Cardiac septum (tissue), 1 donor: ENCODE results near the gene KCNMA1. TPM values are rescaled to one million over a fixed set of nuclear protein-coding genes. Genes with fewer than 3 reads are reported as not detected.
"Not testable (repeated sequence)": the region's sequence is repeated elsewhere in the genome, so short reads cannot be mapped to it uniquely, and the experiment has no call there.

Experiments used
- DNase-seq: peaks from one replicate; pipeline ENCODE4 v3.0.0-alpha.2; 2020; ENCODE audit warnings: low spot score
- intact Hi-C: fragments of 100-400 bp; cut with DNase I; formaldehyde crosslinking; loops from one replicate; pipeline ENCODE4 v1.14.0; 2022
- total RNA-seq: library from RNA; stranded (reverse); fragmentation: NEBNext Ultra II Directional; extraction: Animal tissue kit (Norgen Biotek cat#: 25700); gene quantifications from one replicate; pipeline ENCODE4 v1.2.1, GENCODE V29; 2021
- donor health status: DM: no; HTN: no; CAD: no.

The KCNMA1 gene
- total RNA-seq, 1 donor from 2014 or later = 2.0 TPM

- intact Hi-C loops = no loop called here
Observed at GRCh38 chr10:77666821-77667220, 29.2 kb upstream of the KCNMA1 start.

GRCh38 chr10:77664696-77665095 is 27.1 kb upstream of the KCNMA1 start:
- intact Hi-C loops = no loop called here
- DNase-seq = no peak

More at GRCh38 chr10:77666821-77667220, 29.2 kb upstream of the KCNMA1 start:
- DNase-seq = no peak

GRCh38 chr10:77664008-77664407 is 26.4 kb upstream of the KCNMA1 start:
- no peak for DNase-seq
- intact Hi-C loops = no loop called here

- DNase-seq = no peak
- intact Hi-C loops = no loop called here
Observed at GRCh38 chr10:77661674-77662073, 24.1 kb upstream of the KCNMA1 start.

GRCh38 chr10:77661100-77661499 is 23.5 kb upstream of the KCNMA1 start:
- intact Hi-C loops = no loop called here
- no peak for DNase-seq

- DNase-seq, intact Hi-C loops: not testable (repeated sequence)
Observed at GRCh38 chr10:77659046-77659670, 21.6 kb upstream of the KCNMA1 start.

GRCh38 chr10:77653210-77653609 is 15.6 kb upstream of the KCNMA1 start:
- no peak for DNase-seq
- intact Hi-C loops = no loop called here

- intact Hi-C loops = no loop called here
- no peak for DNase-seq
Observed at GRCh38 chr10:77649333-77650331, 12.0 kb upstream of the KCNMA1 start.

GRCh38 chr10:77648472-77648871 is 10.9 kb upstream of the KCNMA1 start:
- no peak for DNase-seq
- intact Hi-C loops = no loop called here

- DNase-seq = no peak
- intact Hi-C loops = no loop called here
Observed at GRCh38 chr10:77647543-77648293, 10.1 kb upstream of the KCNMA1 start.

- intact Hi-C loops = loop anchor here (5.0 kb wide), 1 partner anchor 252 kb away; no protein-coding TSS in a partner anchor
- no peak for DNase-seq
Observed at GRCh38 chr10:77644557-77645243, 7.1 kb upstream of the KCNMA1 start.

- intact Hi-C loops = loop anchor here (5.0 kb wide), 1 partner anchor 252 kb away; no protein-coding TSS in a partner anchor
- DNase-seq = no peak
Observed at GRCh38 chr10:77643795-77644468, 6.3 kb upstream of the KCNMA1 start.

- intact Hi-C loops = loop anchor here (1.0 to 5.0 kb wide), 2 partner anchors 250 to 468 kb away; no protein-coding TSS in a partner anchor
- no peak for DNase-seq
Observed at GRCh38 chr10:77641788-77642397, 4.3 kb upstream of the KCNMA1 start.

GRCh38 chr10:77641344-77641743 is 3.7 kb upstream of the KCNMA1 start:
- no peak for DNase-seq
- intact Hi-C loops = loop anchor here (5.0 kb wide), 1 partner anchor 249 kb away; no protein-coding TSS in a partner anchor

GRCh38 chr10:77640167-77640566 is 2.6 kb upstream of the KCNMA1 start:
- no peak for DNase-seq
- intact Hi-C loops = loop anchor here (5.0 kb wide), 1 partner anchor 248 kb away; no protein-coding TSS in a partner anchor

- DNase-seq = no peak
- intact Hi-C loops = loop anchor here (5.0 kb wide), 1 partner anchor 247 kb away; no protein-coding TSS in a partner anchor
Observed at GRCh38 chr10:77639756-77640155, 2.1 kb upstream of the KCNMA1 start.

GRCh38 chr10:77638321-77639101 is 903 bp upstream of the KCNMA1 start:
- no peak for DNase-seq
- intact Hi-C loops = no loop called here
